HAP-1 (cell line): ENCODE data around the gene SH3BGR.

Experiments
- DNase-seq, 2 experiments: peaks; one replicate each; pipeline ENCODE4 v3.0.0-alpha.2; 2016 to 2020; ENCODE audit warnings: low spot score in 2 of 2
- H3K27me3 ChIP-seq: fragments of 250-450 bp; sonication (Bioruptor Pico); 2 replicates; pipeline ENCODE4 v1.5.1; 2020; ENCODE audit warnings: low read depth, mild to moderate bottlenecking, moderate library complexity
- H3K36me3 ChIP-seq: fragments of 250-450 bp; sonication (Bioruptor Pico); replicated peaks from 2 replicates; pipeline ENCODE4 v1.5.1; 2020; ENCODE audit warnings: mild to moderate bottlenecking
- H3K4me1 ChIP-seq: fragments of 250-450 bp; sonication (Bioruptor Pico); 2 replicates; pipeline ENCODE4 v1.5.1; 2020; ENCODE audit warnings: mild to moderate bottlenecking
- H3K4me3 ChIP-seq: fragments of 250-450 bp; sonication (Bioruptor Pico); 2 replicates; pipeline ENCODE4 v1.5.1; 2020; ENCODE audit warnings: mild to moderate bottlenecking, moderate library complexity
- H3K9me3 ChIP-seq: fragments of 250-450 bp; sonication (Bioruptor Pico); 2 replicates; pipeline ENCODE4 v1.5.1; 2020; ENCODE audit warnings: mild to moderate bottlenecking, moderate library complexity
- in situ Hi-C: fragments of 300-500 bp; cut with MboI; formaldehyde crosslinking; loops from 3 replicates; pipeline ENCODE4 v1.14.3; 2020; ENCODE audit warnings: low sequenced_read_pairs, inconsistent platforms, mixed read lengths

SH3BGR gene

DNA sequence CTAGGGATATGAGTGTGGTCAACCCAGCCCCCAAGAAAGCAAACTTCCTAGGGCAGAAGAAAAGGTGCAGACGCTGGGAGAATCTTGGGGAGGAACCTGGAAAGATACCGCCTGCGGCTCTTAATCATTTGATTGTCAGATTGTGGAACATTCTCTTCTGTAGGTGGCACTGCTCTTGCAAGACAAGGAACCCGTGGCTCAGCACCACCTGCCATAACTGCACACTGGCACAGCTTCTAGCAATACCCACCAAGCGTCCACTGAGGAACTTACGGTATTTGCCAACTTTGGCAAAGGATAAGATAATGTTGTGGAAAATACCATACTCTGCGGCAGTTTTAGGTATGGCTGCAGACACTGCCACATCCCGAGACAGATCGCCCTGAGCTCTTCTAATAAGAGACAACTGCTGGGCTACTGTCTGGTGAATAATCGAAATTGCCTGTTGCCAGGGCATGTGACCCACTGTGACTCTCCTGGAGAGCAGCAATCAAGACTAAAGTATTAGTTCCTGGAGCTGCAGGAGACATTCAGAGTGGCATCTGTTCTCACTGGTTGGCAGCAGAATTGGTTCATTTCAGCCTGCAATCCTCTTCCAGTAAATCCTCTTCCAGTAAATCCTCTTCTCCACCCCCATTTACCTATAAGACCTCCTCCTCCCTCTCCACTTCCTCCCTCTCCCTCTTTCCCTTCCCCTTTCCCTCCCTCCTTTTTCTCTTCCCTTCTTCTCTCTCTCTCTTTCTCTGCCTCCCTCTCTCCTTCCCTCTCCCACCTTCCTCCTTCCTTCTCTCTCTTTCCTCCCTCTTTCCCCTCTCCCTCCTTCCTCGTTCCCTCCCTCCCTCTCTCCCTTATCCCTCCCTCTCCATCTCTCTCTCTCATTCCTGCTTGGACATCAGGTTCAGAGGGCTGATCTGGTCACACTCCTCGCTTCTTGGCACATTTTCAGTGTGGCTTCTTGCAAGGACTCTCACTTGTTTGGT lies 111.3 kb downstream of the SH3BGR start:
- in situ Hi-C loops, result no loop called here
- H3K36me3 ChIP-seq, result no peaks in the 10 kb centered on the region
- H3K4me1 ChIP-seq, result no peaks in the 10 kb centered on the region
- H3K27me3 ChIP-seq, result no peaks in the 10 kb centered on the region
- DNase-seq, result no peak
- no peak overlapping the region for H3K4me3 ChIP-seq
- no peaks in the 10 kb centered on the region for H3K9me3 ChIP-seq

DNA sequence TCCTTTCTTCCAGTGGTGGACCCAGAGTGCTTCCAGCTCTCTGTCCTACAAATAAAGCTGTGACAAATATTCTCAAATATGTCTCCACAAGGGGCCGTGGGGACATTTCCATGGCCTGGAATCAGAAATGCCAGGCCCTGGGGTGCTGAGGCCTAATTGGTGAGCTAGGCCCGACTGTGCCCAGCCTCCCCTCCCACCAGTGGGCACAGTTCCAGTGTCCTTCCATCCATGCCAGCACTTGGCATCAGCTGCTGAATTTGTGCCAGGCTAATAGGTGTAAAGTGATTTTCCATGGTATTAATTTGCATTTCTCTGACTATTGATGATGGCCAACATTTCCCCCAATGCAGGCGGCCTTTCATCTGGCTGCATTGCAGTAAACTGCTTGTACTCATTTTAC lies 112.4 kb downstream of the SH3BGR start:
- in situ Hi-C loops, result no loop called here
- H3K4me3 ChIP-seq, result no peak overlapping the region
- no peaks in the 10 kb centered on the region for H3K36me3 ChIP-seq
- DNase-seq, result no peak
- H3K27me3 ChIP-seq, result no peaks in the 10 kb centered on the region
- H3K4me1 ChIP-seq, result no peaks in the 10 kb centered on the region
- no peaks in the 10 kb centered on the region for H3K9me3 ChIP-seq
